GM18526 (cell line): ENCODE measurements around the gene PLA1A.

Experiments used
- POLR2A ChIP-seq: IDR thresholded peaks from 3 replicates; pipeline ENCODE4 v1.6.1; 2011; ENCODE audit not compliant: insufficient read length; ENCODE audit errors: extremely low read depth

The PLA1A gene

GRCh38 chr3:119637679-119638477, 40.2 kb downstream of the PLA1A start:
- TF ChIP-seq POLR2A, result no peak

DNA sequence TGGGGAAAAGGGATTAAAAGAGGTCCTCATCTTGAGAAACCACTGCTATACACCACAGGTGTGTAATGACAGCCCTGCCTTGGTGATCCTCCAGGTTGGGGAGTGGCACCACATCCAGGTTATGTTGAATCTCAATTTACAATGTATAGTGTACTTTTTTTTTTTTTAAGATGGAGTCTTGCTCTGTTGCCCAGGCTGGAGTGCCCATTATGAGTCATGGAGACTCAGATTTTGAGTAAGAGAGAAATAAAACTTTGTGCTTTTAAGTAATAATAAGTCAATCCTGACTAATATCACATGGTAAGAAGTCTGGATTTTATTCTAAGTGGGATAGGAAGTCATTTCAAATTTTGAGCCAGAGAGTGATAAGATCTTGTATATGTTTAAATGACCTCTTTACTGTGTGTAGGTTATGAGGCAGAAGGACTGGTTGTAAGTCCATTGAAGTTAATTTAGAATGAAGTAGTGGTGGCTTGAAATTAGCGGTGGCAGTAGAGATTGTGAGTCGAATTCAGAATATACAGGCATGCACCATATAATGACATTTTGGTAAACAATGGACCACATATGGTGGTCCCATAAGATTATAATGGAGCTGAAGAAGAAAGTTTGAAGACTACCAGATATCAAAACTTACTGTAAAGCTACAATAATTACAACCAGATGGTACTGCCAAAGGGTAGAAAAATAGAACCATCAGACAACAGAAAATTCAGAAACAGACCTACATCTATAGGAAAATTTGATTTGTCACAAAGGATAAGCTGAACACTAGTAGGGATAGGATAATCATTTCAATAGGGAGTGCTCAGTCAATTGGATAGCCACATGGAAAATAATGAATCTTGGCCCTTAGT, 42.0 kb downstream of the PLA1A start:
- no peak for TF ChIP-seq POLR2A

DNA sequence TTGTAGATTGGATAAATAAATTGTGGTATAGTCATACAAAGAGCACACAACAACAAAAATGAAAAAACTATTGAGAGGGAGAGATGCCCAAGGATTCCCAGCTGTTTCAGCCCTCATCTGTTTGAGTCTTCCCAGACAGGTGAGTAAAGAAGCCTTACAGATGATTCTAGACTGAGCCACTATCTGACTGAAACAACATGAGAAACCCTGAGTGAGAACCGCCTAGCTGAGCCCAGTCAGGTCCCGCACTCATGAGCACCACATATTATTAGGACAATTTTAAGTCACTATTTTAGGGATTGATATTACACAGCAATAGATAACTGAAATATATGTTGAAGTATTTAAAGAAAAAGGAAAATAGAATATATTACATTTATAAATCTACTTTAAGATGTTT, 43.7 kb downstream of the PLA1A start:
- TF ChIP-seq POLR2A, result no peak

DNA sequence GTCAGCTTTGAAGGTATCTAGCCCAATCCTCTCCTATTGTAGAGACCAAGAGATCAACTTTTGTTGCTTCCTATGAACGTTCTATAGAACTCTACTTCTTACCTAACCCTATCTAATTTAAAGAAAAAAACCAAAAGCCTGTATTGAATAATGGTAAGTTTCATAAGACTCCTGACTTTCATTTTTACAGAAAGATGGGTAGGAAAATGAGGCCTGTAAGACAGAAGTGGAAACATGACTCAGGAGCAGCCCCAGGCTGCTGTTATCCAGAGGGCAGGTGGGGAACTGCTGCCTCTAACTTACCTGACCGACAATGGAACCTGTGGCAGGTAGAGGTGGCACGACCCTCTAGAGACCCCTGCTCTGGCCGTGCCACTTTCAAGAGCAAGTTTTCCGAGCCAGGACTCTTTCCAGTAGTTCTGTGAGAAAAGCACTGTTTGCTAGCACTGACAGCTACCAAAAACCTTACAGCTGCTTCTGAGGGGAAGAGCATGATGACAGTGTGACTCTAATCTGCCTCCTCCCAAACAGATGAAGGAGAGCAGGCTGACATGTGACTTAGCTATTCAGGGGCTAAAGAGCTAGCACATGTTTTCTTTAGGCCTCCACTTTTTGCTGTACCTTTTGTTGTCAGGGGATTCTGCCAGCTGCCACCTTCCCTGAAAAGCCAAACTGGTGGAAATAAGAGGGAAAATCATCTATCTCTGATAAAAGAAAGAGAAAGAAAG, 45.2 kb downstream of the PLA1A start:
- TF ChIP-seq POLR2A, result no peak

DNA sequence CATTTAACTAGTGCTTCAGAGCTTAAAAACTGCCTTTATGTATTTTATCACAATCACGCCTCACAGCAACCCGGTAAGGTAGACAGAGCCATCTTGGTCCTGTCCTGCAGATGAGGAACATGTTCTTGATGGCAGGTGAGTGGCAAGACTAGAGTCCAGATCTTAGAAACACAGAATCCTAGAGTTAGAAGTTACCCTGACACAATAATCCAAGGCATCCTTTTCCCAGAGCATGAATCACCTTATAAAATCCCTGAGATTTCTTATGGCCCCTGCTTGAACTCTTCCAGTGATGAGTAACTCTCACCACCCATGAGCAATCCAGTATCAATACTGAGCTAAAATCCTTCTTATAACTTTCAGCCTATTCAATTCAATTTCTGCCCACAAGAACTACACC, 45.8 kb downstream of the PLA1A start:
- TF ChIP-seq POLR2A, result no peak

GRCh38 chr3:119644481-119644880, 46.8 kb downstream of the PLA1A start:
- no peak for TF ChIP-seq POLR2A

- TF ChIP-seq POLR2A, result no peak
Measured at GRCh38 chr3:119645813-119646212, 48.1 kb downstream of the PLA1A start.

DNA sequence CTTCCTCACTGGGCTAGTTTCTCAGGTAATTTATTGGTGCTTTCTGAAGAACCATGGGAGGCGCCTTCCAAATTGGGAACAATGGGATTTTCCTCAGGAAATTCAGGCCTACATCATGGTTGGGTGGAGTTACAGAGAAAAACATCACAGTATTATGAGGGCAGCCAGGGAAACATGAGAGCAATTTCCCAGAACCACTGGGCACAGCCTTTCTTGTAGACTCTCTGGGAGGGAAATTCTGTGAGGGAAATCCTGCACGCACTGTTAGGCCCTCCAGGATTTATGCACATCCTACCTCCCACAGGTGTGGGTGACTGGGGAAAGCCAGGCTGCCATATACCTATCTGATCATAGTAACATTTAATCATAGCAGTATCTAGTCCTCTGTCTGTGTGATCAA, 49.5 kb downstream of the PLA1A start:
- no peak for TF ChIP-seq POLR2A

- TF ChIP-seq POLR2A, result no peak
Measured at GRCh38 chr3:119647843-119648575, 50.3 kb downstream of the PLA1A start.

- no peak for TF ChIP-seq POLR2A
Measured at GRCh38 chr3:119649761-119650160, 52.1 kb downstream of the PLA1A start.

GRCh38 chr3:119652306-119653033, 54.8 kb downstream of the PLA1A start:
- TF ChIP-seq POLR2A, result no peak

- TF ChIP-seq POLR2A, result no peak
Measured at GRCh38 chr3:119653876-119654275, 56.2 kb downstream of the PLA1A start.

DNA sequence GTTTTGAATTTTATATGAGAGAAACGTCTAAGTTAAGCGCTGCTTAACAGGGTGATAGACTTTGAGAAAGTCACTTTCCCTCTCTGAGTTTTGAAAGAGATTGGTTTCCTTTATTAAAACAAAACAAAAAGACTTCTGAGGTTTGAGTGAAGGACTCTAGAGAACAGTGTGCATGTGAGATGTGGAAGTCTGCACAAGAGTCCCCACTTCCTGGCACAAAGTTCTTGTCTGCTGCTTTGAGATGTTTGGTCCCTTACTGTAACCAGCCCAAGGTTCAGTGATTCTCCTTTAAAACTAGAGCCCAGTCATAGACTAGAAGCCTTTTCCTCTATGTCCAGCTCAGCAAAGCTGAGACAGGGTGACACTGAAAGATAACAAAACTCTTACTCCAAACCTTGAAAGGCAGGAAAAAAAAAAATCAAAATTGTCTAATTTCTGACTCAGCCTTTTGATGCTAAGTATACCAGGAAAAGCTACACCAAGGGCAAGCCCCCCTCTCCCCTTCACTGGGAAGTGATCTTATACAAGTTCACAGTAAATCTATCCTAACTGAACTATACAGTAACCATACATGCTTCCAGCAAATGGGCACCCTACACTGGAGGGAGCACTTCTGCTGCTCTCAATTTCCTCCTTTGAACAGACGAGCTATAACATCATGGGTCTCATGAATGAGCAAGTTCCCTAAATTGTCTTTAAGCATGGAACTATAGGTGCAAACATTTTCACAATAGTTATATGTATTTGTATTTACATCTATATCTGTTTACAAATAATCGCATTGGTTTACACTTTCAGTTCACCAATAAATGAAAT, 60.4 kb downstream of the PLA1A start:
- no peak for TF ChIP-seq POLR2A

DNA sequence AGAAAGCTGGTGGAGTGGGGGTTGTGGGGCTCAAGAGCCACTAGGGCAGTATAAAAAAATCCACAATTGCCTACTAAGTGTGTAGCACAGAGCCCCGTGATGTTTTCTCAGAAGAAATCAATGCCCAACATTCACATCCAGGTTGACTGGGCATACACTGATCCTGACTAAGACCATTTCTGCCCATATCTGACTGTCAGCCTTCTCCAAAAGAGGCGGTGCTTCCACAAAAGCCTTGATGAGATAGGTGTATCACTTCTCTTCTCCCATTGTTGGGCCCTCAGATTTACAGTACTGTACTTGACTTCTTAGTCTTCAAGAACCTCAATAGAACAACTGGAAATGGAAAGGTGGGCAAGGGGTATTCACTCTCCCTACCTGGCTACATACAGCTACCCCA, 61.3 kb downstream of the PLA1A start:
- no peak for TF ChIP-seq POLR2A
